GM12865 (cell line): ENCODE results near the gene SLCO4A1.

Experiments
- DNase-seq: peaks from one replicate; pipeline ENCODE4 v3.0.0; 2010; ENCODE audit warnings: low read depth
- H3K4me3 ChIP-seq: 2 replicates; pipeline ENCODE4 v1.5.1; 2011; ENCODE audit warnings: mild to moderate bottlenecking, low read depth, low read length, control low read depth
- TF ChIP-seq, protein P1 (sequence below): IDR thresholded peaks from 2 replicates; pipeline ENCODE4 v1.5.1; 2011; ENCODE audit warnings: low read length, control low read depth, low read depth, inconsistent platforms; ENCODE audit not compliant: insufficient read depth; ENCODE audit errors: missing control alignments

SLCO4A1 gene

DNA sequence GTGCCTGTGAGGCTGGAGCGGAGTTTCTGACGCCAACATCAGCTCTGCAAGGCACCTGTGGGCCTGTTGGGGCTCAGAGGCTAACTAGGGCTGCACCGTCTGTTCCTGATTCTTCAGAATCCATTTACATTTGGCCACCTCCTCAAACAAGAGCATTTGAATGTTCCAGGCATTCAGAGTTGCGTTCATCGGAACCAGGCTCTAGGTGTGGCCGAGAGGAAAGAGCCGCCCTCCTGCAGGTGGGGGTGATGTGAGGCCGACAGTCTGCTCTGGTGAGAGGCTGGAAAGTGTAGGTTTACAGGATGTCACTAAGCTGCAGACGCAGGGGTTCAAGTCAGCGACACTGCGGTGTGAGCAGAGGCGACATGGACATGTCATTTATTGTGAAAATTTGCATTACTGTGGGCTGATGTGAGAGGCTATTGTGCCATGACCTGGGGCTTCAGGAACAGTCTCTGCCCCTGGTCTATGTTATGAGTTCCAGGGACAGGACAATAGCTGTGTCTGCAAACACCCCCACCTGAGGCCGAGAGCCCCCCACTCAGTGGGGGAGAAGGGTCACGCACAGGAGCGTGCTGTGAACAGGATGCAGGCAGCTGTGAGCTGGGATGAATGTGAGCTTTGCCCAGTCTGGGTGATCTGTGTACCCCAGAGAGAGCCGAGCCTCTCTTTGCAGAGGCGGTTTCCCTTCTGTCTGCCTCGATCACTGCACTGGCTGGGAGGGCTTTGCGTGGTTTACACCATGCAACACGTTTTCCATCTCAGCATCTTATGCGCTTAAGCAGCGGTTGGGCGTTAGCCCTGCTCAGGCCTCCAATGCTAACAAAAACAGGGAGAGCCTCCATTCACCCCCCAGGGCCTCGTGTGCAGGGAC lies 21.1 kb downstream of the SLCO4A1 start:
- TF ChIP-seq, protein P1, sequence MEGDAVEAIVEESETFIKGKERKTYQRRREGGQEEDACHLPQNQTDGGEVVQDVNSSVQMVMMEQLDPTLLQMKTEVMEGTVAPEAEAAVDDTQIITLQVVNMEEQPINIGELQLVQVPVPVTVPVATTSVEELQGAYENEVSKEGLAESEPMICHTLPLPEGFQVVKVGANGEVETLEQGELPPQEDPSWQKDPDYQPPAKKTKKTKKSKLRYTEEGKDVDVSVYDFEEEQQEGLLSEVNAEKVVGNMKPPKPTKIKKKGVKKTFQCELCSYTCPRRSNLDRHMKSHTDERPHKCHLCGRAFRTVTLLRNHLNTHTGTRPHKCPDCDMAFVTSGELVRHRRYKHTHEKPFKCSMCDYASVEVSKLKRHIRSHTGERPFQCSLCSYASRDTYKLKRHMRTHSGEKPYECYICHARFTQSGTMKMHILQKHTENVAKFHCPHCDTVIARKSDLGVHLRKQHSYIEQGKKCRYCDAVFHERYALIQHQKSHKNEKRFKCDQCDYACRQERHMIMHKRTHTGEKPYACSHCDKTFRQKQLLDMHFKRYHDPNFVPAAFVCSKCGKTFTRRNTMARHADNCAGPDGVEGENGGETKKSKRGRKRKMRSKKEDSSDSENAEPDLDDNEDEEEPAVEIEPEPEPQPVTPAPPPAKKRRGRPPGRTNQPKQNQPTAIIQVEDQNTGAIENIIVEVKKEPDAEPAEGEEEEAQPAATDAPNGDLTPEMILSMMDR: no peak
- no peak for DNase-seq

DNA sequence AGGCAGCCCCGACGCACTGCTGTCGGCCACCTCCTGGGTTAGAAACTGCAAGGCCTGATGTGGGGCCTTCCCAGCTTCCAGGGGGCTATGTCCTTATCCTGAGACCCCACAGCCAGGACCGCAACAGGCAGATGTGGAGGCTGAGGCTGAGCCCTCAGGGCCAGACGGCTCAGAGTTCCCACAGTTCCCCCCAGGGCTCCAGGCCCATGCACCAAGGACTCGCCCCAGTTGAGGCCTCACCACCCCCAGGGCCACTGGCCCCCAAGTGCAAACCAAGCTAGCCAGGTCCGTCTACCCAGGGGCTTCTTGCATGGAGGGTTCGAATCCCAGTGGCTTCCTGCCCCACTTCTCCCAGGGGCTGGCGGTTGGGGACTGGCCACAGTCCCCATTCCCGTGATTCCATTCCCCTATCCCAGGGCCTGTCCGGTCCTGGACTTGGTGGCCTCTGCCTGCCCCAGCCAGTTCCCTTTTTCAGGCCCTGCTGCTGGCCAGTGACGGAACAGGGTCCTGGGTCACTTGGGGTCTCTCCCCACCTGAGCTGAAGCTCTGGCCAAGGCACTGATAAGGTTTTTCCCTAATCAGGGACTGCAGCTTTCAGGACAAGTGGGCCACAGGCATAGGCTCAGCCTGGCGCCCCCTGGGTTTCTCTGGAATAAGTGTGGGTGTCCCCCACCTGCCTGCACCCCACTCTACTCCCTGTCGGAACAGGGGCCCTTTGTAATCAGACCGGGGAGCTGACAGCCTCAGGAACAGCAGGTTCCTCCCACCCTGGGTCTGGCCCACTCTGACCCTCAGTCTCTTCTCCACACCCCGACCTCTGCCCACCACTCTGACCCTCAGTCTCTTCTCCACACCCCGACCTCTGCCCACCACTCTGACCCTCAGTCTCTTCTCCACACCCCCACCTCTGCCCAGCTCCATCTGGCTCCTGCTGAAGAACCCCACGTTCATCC lies 22.0 kb downstream of the SLCO4A1 start:
- TF ChIP-seq, protein P1: no peak

More for the DNA sequence above, 21.1 kb downstream of the SLCO4A1 start:
- no peak overlapping the region for H3K4me3 ChIP-seq

DNA sequence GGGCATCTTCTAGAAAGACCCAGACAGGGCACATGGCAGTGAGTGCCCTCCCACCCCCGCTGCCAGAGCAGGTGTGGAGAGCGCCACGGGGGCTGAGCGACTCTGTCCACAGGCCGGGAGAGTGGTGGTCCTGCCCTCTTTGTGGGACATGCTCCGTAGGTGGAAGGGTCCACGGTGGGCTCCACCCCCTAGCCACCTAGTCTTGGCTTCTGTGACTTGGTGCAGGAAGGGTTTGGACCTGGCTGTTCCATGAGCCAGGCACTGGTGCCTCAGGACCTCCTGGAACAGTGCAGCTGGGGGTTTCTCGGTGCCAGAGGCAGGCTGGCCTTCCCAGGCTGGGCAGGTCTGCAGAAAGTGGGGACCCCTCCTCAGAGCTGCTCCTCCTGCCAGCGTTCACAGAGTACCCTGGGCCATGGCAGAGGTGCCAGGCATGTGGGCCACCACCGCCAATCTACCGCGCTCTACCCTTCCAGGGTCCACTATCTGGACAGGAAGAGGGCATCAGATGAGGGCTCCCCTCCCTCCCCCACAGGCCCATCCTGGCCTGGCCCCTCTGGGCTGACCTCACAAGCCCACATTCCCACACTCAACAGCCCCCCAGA lies 23.0 kb downstream of the SLCO4A1 start:
- no peak overlapping the region for H3K4me3 ChIP-seq
- DNase-seq: no peak
- TF ChIP-seq, protein P1: no peak

More for the DNA sequence above, 22.0 kb downstream of the SLCO4A1 start:
- no peak overlapping the region for H3K4me3 ChIP-seq
- no peak for DNase-seq

DNA sequence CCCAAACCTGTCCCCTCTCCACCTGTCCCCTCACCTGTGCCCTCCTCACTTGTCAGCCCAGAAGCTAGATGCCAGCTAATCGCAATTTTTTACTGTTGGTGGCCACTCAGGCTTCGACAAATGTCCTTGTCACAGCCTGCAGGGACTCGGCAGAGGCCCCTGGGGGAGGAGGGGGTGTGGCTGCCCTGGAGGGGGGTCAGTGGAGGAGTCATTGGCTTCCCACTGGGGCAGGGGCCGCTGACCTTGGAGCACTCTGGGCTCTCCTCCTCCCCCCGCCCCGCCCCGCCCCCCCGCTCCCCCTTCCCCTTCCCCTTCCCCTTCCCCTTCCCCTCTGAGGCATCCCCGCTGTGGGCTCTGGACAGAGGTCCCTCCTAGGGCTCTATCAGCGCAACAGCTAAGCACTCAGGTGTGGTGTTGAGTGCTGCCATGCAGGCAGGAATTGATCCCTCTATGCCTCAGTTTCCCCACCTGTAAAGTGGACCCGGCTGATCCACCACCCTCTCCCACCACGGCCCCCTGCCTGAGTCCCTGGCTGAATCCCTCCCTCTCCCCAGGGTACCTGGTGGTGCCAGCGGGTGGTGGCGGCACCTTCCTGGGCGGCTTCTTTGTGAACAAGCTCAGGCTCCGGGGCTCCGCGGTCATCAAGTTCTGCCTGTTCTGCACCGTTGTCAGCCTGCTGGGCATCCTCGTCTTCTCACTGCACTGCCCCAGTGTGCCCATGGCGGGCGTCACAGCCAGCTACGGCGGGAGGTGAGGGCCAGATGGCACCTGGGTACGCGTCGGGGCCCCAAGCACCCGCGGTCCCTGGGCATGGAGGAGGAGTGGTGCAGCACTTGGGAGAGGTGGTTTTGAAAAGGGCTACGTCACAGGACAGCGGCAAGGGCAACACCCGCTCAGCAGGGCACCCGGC lies 23.8 kb downstream of the SLCO4A1 start:
- TF ChIP-seq, protein P1: no peak
- no peak for DNase-seq
- no peak overlapping the region for H3K4me3 ChIP-seq

DNA sequence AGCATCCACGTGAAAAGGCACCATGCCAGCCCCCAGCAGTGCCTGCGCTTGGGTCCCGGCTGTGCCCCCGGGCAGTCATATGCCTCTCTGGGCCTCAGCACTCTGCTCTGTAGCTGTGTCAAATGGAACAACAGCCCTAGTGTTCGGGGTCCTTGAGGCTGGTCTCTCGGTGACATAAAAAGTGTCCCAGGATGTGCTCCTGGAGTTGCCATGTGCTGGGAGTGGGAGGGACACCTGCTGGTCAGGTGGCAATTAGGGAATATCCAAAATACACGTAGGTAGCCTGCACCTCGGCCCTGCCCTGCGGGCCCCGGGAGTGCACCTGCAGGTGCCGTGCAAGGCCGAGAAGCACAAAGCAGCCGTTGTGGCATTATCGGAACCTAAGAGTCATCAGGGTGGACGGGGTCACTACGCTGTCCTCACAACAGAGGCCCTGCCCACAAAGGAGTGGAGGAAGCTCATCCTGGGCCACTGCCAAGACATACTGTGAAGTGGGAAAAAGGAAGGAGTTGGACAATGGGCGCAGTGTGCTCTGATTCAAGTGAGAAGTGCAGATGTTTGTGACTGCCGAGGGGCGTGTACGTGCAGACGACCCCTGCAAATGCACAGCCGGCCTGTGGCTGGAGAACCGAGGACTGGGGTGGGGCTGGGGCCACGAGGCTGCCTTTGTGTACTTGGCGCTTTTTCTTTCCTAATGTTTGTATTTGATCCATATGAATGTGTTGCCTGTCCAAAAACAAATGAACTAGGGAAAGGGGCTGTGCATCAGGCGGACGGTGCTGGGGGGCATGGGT lies 24.6 kb downstream of the SLCO4A1 start:
- TF ChIP-seq, protein P1: no peak
- H3K4me3 ChIP-seq: no peak overlapping the region
- DNase-seq: no peak
